Lower leg skin (tissue), 4 donors: ENCODE data around the gene STRAP. TPM values are rescaled to one million over a fixed set of nuclear protein-coding genes. Genes with fewer than 3 reads are reported as not detected.
"Not testable (repeated sequence)": the region's sequence is repeated elsewhere in the genome, so short reads cannot be mapped to it uniquely, and the experiment has no call there.

Experiments
- DNase-seq, 2 donors: peaks; one replicate each; pipeline ENCODE4 v3.0.0-alpha.2; 2019; ENCODE audit warnings: low spot score in 2 of 2
- H3K4me3 ChIP-seq: fragments of 200-600 bp; sonication (generic); 2 replicates; pipeline ENCODE4 v1.5.1; 2017; ENCODE audit warnings: mild to moderate bottlenecking, low read depth; ENCODE audit not compliant: poor library complexity, severe bottlenecking
- POLR2A ChIP-seq, 2 donors: fragments of 450-650 bp; IDR thresholded peaks; one replicate each; pipeline ENCODE4 v1.6.1; 2016 to 2017; ENCODE audit warnings: antibody characterized with exemption in 2 of 2, mild to moderate bottlenecking in 1 of 2, moderate library complexity in 1 of 2
- WGBS, 2 donors: methylation state at CpG; one replicate each; pipeline ENCODE4 v1.1.5; 2018; 5-methylcytosine and 5-hydroxymethylcytosine counted together
- intact Hi-C: fragments of 100-400 bp; cut with DNase I; formaldehyde crosslinking; loops from one replicate; pipeline ENCODE4 v1.15.0; 2023; ENCODE audit warnings: low total_unique reads
- total RNA-seq, 4 donors: library from RNA; depleted of rRNA; stranded (reverse); fragments of >200 nt; gene quantifications; one replicate each; pipeline ENCODE4 v1.1.0, GENCODE V29; 2016
- TF ChIP-seq, protein P1 (sequence below), 3 donors: fragments of 450-650 bp; IDR thresholded peaks; one replicate each; pipeline ENCODE4 v1.5.1; 2016; ENCODE audit warnings: antibody characterized with exemption in 3 of 3, mild to moderate bottlenecking in 3 of 3, moderate library complexity in 2 of 3

Gene STRAP
- total RNA-seq, 4 donors from 2014 or later, result 37.5 to 52.4 (median 46.1) TPM

DNA sequence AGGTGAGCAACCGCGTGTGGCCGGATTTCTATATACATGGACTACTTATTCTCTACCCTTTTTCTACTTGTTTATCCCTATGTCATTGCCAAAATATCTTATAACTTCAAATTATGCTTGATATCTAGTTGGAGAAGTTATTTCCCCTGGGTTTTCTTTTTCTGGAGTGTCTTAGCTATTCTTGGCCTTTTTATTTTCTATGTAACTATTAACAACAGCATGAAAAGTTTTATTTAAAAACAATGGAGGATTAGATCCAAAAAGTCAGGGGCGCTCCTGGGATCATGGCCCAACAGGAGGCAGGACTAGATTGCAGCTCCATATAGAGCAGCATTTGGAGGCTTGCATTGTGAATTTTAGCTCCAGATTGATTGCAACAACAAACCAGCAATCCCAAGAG lies 8.6 kb upstream of the STRAP start:
- intact Hi-C loops, result no loop called here
- DNase-seq, result no peak
- no peak for TF ChIP-seq POLR2A (IDR thresholded peaks at IDR 0.05)
- TF ChIP-seq, protein P1, sequence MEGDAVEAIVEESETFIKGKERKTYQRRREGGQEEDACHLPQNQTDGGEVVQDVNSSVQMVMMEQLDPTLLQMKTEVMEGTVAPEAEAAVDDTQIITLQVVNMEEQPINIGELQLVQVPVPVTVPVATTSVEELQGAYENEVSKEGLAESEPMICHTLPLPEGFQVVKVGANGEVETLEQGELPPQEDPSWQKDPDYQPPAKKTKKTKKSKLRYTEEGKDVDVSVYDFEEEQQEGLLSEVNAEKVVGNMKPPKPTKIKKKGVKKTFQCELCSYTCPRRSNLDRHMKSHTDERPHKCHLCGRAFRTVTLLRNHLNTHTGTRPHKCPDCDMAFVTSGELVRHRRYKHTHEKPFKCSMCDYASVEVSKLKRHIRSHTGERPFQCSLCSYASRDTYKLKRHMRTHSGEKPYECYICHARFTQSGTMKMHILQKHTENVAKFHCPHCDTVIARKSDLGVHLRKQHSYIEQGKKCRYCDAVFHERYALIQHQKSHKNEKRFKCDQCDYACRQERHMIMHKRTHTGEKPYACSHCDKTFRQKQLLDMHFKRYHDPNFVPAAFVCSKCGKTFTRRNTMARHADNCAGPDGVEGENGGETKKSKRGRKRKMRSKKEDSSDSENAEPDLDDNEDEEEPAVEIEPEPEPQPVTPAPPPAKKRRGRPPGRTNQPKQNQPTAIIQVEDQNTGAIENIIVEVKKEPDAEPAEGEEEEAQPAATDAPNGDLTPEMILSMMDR (IDR thresholded peaks at IDR 0.05), result no peak
- H3K4me3 ChIP-seq, result no peak overlapping the region
- WGBS, 2 donors, result 91 to 92% methylated on average over 4 of the region's 4 CpGs

DNA sequence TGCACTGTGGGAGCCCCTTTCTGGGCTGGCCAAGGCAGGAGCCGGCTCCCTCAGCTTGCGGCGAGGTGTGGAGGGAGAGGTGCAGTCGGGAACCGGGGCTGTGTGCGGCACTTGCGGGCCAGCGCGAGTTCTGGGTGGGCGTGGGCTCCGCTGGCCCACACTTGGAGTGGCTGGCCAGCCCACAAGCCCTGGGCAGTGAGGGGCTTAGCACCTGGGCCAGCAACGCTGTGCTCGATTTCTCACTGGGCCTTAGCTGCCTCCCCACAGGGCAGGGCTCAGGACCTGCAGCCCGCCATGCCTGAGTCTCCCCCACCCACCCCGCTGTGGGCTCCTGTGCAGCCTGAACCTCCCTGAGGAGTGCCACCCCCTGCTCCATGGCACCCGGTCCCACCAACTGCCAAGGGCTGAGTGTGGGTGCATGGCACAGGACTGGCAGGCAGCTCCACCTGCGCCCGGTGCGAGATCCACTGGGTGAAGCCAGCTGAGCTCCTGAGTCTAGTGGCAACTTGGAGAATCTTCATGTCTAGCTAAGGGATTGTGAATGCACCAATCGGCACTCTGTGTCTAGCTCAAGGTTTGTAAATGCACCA lies 7.5 kb upstream of the STRAP start:
- DNase-seq, H3K4me3 ChIP-seq, intact Hi-C loops: not testable (repeated sequence)
- WGBS, 2 donors, result 93 to 99% methylated on average over 7 to 20 of the region's 20 CpGs

DNA sequence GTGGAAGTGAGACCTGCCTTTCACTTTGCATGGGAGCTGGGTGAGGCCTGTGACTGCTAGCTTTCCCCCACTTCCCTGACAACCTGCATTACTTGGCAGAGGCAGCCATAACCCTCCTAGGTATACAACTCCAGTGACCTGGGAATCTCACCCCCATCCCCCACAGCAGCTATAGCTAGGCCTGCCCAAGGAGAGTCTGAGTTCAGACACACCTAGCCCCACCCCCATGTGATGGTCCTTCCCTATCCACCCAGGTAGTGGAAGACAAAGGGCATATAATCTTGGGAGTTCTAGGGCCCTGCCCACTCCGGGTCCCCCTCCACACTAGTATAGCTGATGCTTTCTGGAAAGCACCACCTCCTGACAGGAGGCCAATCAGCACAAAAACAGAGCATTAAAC lies 6.3 kb upstream of the STRAP start:
- DNase-seq, result no peak
- no peak overlapping the region for H3K4me3 ChIP-seq
- 93 to 100% methylated on average over 1 of the region's 1 CpG for WGBS, 2 donors
- TF ChIP-seq, protein P1 (IDR thresholded peaks at IDR 0.05), result no peak
- TF ChIP-seq POLR2A (IDR thresholded peaks at IDR 0.05), result no peak
- intact Hi-C loops, result no loop called here

DNA sequence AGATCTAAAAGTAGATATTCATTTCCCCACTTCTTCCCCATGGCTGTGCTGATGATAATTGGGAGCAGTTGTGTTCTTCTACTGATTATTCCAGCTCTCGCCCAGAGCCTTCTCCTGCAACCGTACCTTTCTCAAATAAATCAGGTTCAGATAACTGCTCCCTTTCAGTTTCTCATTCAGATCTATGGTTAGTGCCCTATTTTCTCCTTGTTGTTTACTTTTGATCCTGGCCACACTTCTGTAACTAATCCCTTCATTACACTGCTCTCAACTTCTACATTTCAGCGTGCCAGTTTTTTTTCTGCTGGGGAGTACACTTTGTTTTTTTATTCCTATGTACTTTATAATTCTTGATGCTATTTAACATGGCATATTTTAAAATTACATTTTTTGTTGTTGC lies 2.8 kb upstream of the STRAP start:
- no peak for TF ChIP-seq POLR2A (IDR thresholded peaks at IDR 0.05)
- TF ChIP-seq, protein P1 (IDR thresholded peaks at IDR 0.05), result no peak
- H3K4me3 ChIP-seq, result no peak overlapping the region
- WGBS, 2 donors, result 86 to 94% methylated on average over 3 of the region's 3 CpGs
- intact Hi-C loops, result no loop called here
- no peak for DNase-seq

DNA sequence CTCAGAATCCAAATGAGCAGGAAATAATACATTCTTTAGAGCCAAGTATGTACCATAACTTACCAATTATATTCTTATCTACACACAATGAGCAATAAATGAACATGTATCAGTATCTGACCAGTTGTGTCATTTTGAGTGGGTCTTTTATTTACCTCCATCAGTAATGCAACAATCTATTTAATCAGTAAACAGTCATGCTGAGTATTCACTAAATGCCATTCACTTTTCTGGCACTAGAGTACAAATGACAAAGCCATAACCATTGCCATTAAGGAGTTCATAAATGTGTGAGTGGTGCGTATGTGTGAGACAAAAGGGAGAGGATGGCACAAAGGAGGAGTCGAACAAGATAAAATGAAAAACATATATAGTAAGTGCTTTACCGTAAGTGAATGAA lies 1.5 kb upstream of the STRAP start:
- H3K4me3 ChIP-seq, result no peak overlapping the region
- no peak for TF ChIP-seq POLR2A (IDR thresholded peaks at IDR 0.05)
- TF ChIP-seq, protein P1 (IDR thresholded peaks at IDR 0.05), result no peak
- 92 to 93% methylated on average over 3 of the region's 3 CpGs for WGBS, 2 donors
- DNase-seq, result no peak
- intact Hi-C loops, result no loop called here

DNA sequence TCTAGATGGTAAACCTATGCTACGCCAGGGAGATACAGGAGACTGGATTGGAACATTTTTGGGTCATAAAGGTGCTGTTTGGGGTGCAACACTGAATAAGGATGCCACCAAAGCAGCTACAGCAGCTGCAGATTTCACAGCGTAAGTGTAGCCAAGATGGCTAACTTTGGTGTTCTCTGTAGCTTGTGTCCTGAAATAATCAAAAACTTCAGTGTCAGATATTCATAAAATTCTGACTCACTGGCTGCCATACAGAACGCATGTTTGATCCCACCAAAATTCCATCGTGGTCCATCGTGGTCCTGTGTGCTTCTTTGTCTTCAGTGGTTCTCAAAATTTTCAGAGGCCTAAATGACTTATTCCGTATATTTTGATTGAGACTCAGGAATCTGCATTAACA lies 1.3 kb downstream of the STRAP start:
- WGBS, 2 donors, result 40 to 51% methylated on average over 6 of the region's 6 CpGs

More for the DNA sequence above, 1.3 kb downstream of the STRAP start:
- intact Hi-C loops, result no loop called here
- H3K4me3 ChIP-seq, result no peak overlapping the region
- no peak for DNase-seq
- TF ChIP-seq, protein P1 (IDR thresholded peaks at IDR 0.05), result no peak
- no peak for TF ChIP-seq POLR2A (IDR thresholded peaks at IDR 0.05)
